PC-9 (cell line): ENCODE measurements around the gene ZNF222. TPM values are rescaled to one million over a fixed set of nuclear protein-coding genes. Genes with fewer than 3 reads are reported as not detected.

ENCODE experiments used
- BruUV-seq: library from RNA; stranded (reverse); fragments of 400-500 nt; replicated peaks from 2 replicates; lab custom pipeline; 2021; lab: Mats Ljungman, UMichigan
- CTCF ChIA-PET: fragments of 300-600 bp; sonication (Branson Sonifier 250); formaldehyde crosslinking; loops from one replicate; lab custom pipeline; 2022; ENCODE audit warnings: antibody characterized with exemption; lab: Charles Lee
- POLR2A ChIA-PET: fragments of 300-600 bp; sonication (Branson Sonifier 250); formaldehyde crosslinking; loops from one replicate; lab custom pipeline; 2022; ENCODE audit warnings: antibody characterized with exemption; ENCODE audit not compliant: unreplicated experiment; lab: Charles Lee
- DNase-seq, 2 experiments: peaks; one replicate each; pipeline versions ENCODE4 v3.0.0 to v3.0.0-alpha.2; 2015 to 2022; ENCODE audit warnings: mixed read lengths in 1 of 2
- H2AFZ ChIP-seq: fragments of 200-600 bp; sonication (generic); 2 replicates; pipeline ENCODE4 v1.8.1; 2017; ENCODE audit warnings: antibody characterized with exemption
- H3F3A ChIP-seq: fragments of 200-600 bp; sonication (generic); 2 replicates; pipeline ENCODE4 v1.8.1; 2017; ENCODE audit warnings: antibody characterized with exemption, mild to moderate bottlenecking, low read depth; ENCODE audit not compliant: insufficient read depth
- H3K27ac ChIP-seq: fragments of 200-600 bp; sonication (generic); 2 replicates; pipeline ENCODE4 v1.6.1; 2016; ENCODE audit warnings: mixed run types
- H3K27me3 ChIP-seq: fragments of 200-600 bp; sonication (generic); 2 replicates; pipeline ENCODE4 v1.6.1; 2016; ENCODE audit warnings: low read depth, mixed run types; ENCODE audit not compliant: insufficient read depth
- H3K36me3 ChIP-seq: fragments of 200-600 bp; sonication (generic); 2 replicates; pipeline ENCODE4 v1.6.1; 2016; ENCODE audit warnings: low read depth, mixed run types
- H3K4me1 ChIP-seq: fragments of 200-600 bp; sonication (generic); replicated peaks from 2 replicates; pipeline ENCODE4 v1.6.1; 2016; ENCODE audit warnings: mixed run types; ENCODE audit not compliant: insufficient read depth
- H3K4me2 ChIP-seq: fragments of 200-600 bp; sonication (generic); 2 replicates; pipeline ENCODE4 v1.6.1; 2017; ENCODE audit warnings: mixed run types
- H3K4me3 ChIP-seq: fragments of 200-600 bp; sonication (generic); 2 replicates; pipeline ENCODE4 v1.6.1; 2016; ENCODE audit warnings: mixed run types
- H3K79me2 ChIP-seq: fragments of 200-600 bp; sonication (generic); 2 replicates; pipeline ENCODE4 v1.6.1; 2017; ENCODE audit warnings: low read depth, mixed run types
- H3K9me2 ChIP-seq: fragments of 200-600 bp; sonication (generic); 2 replicates; pipeline ENCODE4 v1.8.1; 2017; ENCODE audit warnings: mild to moderate bottlenecking; ENCODE audit not compliant: insufficient read depth
- H3K9me3 ChIP-seq: fragments of 200-600 bp; sonication (generic); 2 replicates; pipeline ENCODE4 v1.8.1; 2016; ENCODE audit warnings: low read depth; ENCODE audit not compliant: insufficient read depth
- H4K20me1 ChIP-seq: fragments of 200-600 bp; sonication (generic); 2 replicates; pipeline ENCODE4 v1.8.1; 2017; ENCODE audit not compliant: insufficient read depth
- EZH2 ChIP-seq: fragments of 200-600 bp; sonication (generic); IDR thresholded peaks from 2 replicates; pipeline ENCODE4 v1.8.0; 2017; ENCODE audit warnings: antibody characterized with exemption, low read depth
- intact Hi-C: fragments of 100-400 bp; cut with micrococcal nuclease; formaldehyde crosslinking; loops from one replicate; pipeline ENCODE4 v1.10.0; 2022; ENCODE audit not compliant: unreplicated experiment
- total RNA-seq: library from RNA; stranded (reverse); gene quantifications from 2 replicates; pipeline ENCODE4 v1.2.3, GENCODE V29; 2021
- TF ChIP-seq, protein P1 (sequence below): fragments of 200-600 bp; sonication (generic); conservative IDR thresholded peaks from 2 replicates; pipeline ENCODE4 v1.6.1; 2017; ENCODE audit warnings: mixed run types, antibody characterized with exemption, mild to moderate bottlenecking, moderate library complexity

ZNF222 gene
- total RNA-seq, 1 experiment from 2014 or later, result 2.1 TPM

DNA sequence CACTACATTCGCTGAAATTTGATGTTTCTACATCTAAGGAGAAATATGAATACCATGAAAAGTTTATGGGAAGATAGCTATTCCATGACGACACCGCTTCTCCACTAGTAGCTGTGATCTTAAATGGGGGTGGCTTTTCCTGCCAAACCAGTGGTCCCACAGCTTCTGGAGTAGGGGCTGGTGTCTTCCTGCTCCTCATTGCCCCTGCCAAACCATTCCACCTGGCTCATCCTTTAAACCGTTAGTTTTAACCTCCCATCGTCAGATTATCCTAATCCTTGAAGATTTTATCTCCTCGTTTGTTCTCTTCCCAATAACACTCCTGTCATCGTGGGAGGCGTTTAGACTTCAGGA is 23.0 kb upstream of the ZNF222 start:
- peak overlapping the region; percentile 82 for H3K4me2 ChIP-seq
- no peak for DNase-seq
- H3K27me3 ChIP-seq, result no peaks in the 10 kb centered on the region
- H3K9me2 ChIP-seq, result no peaks in the 10 kb centered on the region
- H3K4me1 ChIP-seq, result peaks cover 13% of the 10 kb centered on the region
- peak overlapping the region; percentile 96 for H2AFZ ChIP-seq
- no peaks in the 10 kb centered on the region for H3F3A ChIP-seq
- H3K4me3 ChIP-seq, result peak overlapping the region; percentile 86
- POLR2A ChIA-PET, result no interaction called here
- CTCF ChIA-PET, result interaction anchor here (0.6 kb wide), 1 partner anchor 50 kb away, joined by 7 read pairs; no protein-coding TSS in a partner anchor
- TSS peak; percentile 78 for BruUV-seq
- H3K79me2 ChIP-seq, result 0 out of 2 replicates have a peak, but pooled peaks cover 3% of the 10 kb centered on the region
- TF ChIP-seq, protein P1, sequence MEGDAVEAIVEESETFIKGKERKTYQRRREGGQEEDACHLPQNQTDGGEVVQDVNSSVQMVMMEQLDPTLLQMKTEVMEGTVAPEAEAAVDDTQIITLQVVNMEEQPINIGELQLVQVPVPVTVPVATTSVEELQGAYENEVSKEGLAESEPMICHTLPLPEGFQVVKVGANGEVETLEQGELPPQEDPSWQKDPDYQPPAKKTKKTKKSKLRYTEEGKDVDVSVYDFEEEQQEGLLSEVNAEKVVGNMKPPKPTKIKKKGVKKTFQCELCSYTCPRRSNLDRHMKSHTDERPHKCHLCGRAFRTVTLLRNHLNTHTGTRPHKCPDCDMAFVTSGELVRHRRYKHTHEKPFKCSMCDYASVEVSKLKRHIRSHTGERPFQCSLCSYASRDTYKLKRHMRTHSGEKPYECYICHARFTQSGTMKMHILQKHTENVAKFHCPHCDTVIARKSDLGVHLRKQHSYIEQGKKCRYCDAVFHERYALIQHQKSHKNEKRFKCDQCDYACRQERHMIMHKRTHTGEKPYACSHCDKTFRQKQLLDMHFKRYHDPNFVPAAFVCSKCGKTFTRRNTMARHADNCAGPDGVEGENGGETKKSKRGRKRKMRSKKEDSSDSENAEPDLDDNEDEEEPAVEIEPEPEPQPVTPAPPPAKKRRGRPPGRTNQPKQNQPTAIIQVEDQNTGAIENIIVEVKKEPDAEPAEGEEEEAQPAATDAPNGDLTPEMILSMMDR, result no peak
- no peak for TF ChIP-seq EZH2
- no peak overlapping the region for H3K27ac ChIP-seq
- peaks cover 2% of the 10 kb centered on the region; the same call in 1 of the 2 replicates for H3K36me3 ChIP-seq
- intact Hi-C loops, result loop anchor here (1.0 to 2.0 kb wide), 4 partner anchors 18 to 51 kb away; partner anchors contain the start of genes ZNF155, ZNF221 and ZNF222
- H4K20me1 ChIP-seq, result no peaks in the 10 kb centered on the region
- H3K9me3 ChIP-seq, result 0 out of 2 replicates have a peak, but pooled peaks cover 9% of the 10 kb centered on the region

DNA sequence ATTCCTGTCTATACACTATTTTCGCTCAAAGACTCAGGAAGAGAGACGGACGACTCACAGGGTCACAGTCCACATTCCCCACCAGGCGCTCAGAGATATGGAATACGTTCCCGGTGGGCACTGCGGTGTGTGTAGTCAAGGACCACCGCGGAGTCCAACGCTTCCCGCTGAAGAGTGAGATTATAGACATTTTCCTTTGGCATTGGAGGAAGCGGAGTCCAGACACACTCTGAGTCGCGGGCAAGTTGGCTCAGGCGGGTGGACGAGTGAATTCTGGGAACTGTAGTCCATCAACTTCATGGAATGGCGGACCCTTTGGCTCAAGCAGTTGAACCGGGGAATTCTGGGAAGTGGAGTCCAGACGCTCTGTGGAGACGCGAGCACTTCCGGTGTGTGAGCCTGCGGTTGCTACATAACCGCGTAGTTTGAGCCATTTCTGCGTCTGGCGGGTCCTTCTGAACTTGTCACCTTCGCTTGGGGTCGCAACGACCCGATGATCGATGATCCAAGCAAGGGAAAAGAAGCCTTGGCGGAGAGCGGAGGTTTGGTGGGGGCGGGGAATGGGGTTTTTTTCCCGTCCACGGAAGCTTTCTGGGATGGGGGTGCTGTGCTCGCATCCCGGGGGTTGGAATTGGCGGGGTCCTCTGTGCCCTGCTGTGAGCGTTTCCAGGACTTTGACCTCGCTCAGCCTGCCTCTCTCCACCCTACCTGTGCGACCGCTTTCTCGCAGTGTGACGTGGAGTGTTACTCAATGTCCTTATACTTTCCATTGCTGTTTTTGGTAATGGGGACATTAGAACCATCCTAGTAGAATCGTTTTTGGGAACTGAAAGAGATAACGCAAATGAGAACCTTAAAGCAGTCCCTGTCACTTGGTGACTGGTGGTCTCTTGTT is 22.4 kb upstream of the ZNF222 start, which contains the start of gene ZNF230:
TSS of gene ZNF230 (plus strand) at position 392 of the 895 bp plus-strand sequence. CDS start 4,122 bp downstream, outside the sequence.
- peaks cover 6% of the 10 kb centered on the region; the same call in 1 of the 2 replicates for H3K9me3 ChIP-seq
- peaks cover 8% of the 10 kb centered on the region; the same call in 1 of the 2 replicates for H3K36me3 ChIP-seq
- POLR2A ChIA-PET, result no interaction called here
- H4K20me1 ChIP-seq, result no peaks in the 10 kb centered on the region
- no peak within 1 kb of the TSS for H3K27ac ChIP-seq
- 0 out of 2 replicates have a peak, but pooled peaks cover 3% of the 10 kb centered on the region for H3K79me2 ChIP-seq
- DNase-seq, result peak; percentile 79 to 94
- peaks cover 13% of the 10 kb centered on the region for H3K4me1 ChIP-seq
- CTCF ChIA-PET, result no interaction called here
- TF ChIP-seq EZH2, result no peak
- TF ChIP-seq, protein P1, result no peak
- H3K9me2 ChIP-seq, result no peaks in the 10 kb centered on the region
- no peaks in the 10 kb centered on the region for H3F3A ChIP-seq
- no peaks in the 10 kb centered on the region for H3K27me3 ChIP-seq
- H3K4me2 ChIP-seq, result peak within 1 kb of the TSS; percentile 82
- peak within 1 kb of the TSS; percentile 96 for H2AFZ ChIP-seq
- intact Hi-C loops, result loop anchor here (1.0 to 2.0 kb wide), 4 partner anchors 19 to 52 kb away; partner anchors contain the start of genes ZNF155, ZNF221 and ZNF222
- TSS peak; percentile 85 for BruUV-seq
- peak within 1 kb of the TSS; percentile 86 for H3K4me3 ChIP-seq

GRCh38 chr19:44003461-44004009 is 21.6 kb upstream of the ZNF222 start:
- Histone ChIP-seq H3K36me3 (peaks cover 9% of the 10 kb centered on the region), H3K9me3 (peaks cover 6% of the 10 kb centered on the region; the same call in 1 of the 2 replicates), H3K27me3 (no peaks in the 10 kb centered on the region), H2AFZ (peak overlapping the region; percentile 96), H3F3A (no peaks in the 10 kb centered on the region), H3K9me2 (no peaks in the 10 kb centered on the region), H3K27ac (no peak overlapping the region), H3K4me2 (peak overlapping the region; percentile 82), H3K4me1 (peaks cover 13% of the 10 kb centered on the region), H3K4me3 (peak overlapping the region; percentile 86), H3K79me2 (0 out of 2 replicates have a peak, but pooled peaks cover 3% of the 10 kb centered on the region), H4K20me1 (no peaks in the 10 kb centered on the region)
- intact Hi-C loops, result loop anchor here (2.0 kb wide), 1 partner anchor 53 kb away; the partner anchor contains the start of gene ZNF221
- POLR2A ChIA-PET, result interaction anchor here (0.5 kb wide), 1 partner anchor 176 kb away, joined by 3 read pairs; the partner anchor contains the start of gene ZNF283
- BruUV-seq, result no TSS peak
- DNase-seq, result no peak
- TF ChIP-seq, protein P1, result no peak; the same call in 1 of the 2 replicates
- no peak for TF ChIP-seq EZH2
- CTCF ChIA-PET, result no interaction called here
